Measurements from ENCODE around the gene SYT17.

The SYT17 gene

GRCh38 chr16:19289811-19290485, 121.9 kb downstream of the SYT17 start:
- TF ChIP-seq CTCF (conservative IDR thresholded peaks at IDR 0.05; ENCODE audit: low read depth) = no peak
- no peak overlapping the region for H3K27ac ChIP-seq
- CTCF ChIA-PET = no interaction called here
- no peak for DNase-seq (ENCODE audit: low spot score)
- POLR2A ChIA-PET (ENCODE audit: low non-redundant PET) = no interaction called here

GRCh38 chr16:19290860-19291259, 122.8 kb downstream of the SYT17 start:
- ChIA-PET POLR2A (ENCODE audit: low non-redundant PET) (no interaction called here), CTCF (interaction anchor here (0.6 kb wide), 1 partner anchor 11 kb away, joined by 3 read pairs; no protein-coding TSS in a partner anchor)
- no peak overlapping the region for H3K27ac ChIP-seq
- no peak for DNase-seq (ENCODE audit: low spot score)
- no peak for TF ChIP-seq CTCF (conservative IDR thresholded peaks at IDR 0.05; ENCODE audit: low read depth)

- ChIA-PET CTCF (interaction anchor here (0.6 kb wide), 1 partner anchor 12 kb away, joined by 3 read pairs; no protein-coding TSS in a partner anchor), POLR2A (ENCODE audit: low non-redundant PET) (no interaction called here)
- no peak for TF ChIP-seq CTCF (conservative IDR thresholded peaks at IDR 0.05; ENCODE audit: low read depth)
- no peak overlapping the region for H3K27ac ChIP-seq
- DNase-seq (ENCODE audit: low spot score) = no peak
These were observed 123.4 kb downstream of the SYT17 start for GRCh38 chr16:19291475-19291874.

GRCh38 chr16:19292186-19292585, 124.1 kb downstream of the SYT17 start:
- no peak for DNase-seq (ENCODE audit: low spot score)
- TF ChIP-seq CTCF (conservative IDR thresholded peaks at IDR 0.05; ENCODE audit: low read depth) = no peak
- CTCF ChIA-PET = no interaction called here
- H3K27ac ChIP-seq = no peak overlapping the region
- POLR2A ChIA-PET (ENCODE audit: low non-redundant PET) = no interaction called here

- ChIA-PET POLR2A (ENCODE audit: low non-redundant PET) (no interaction called here), CTCF (no interaction called here)
- no peak overlapping the region for H3K27ac ChIP-seq
- no peak for TF ChIP-seq CTCF (conservative IDR thresholded peaks at IDR 0.05; ENCODE audit: low read depth)
- no peak for DNase-seq (ENCODE audit: low spot score)
These were observed 126.2 kb downstream of the SYT17 start for GRCh38 chr16:19294156-19294649.

- no peak for DNase-seq (ENCODE audit: low spot score)
- no peak overlapping the region for H3K27ac ChIP-seq
- ChIA-PET CTCF (interaction anchor here (0.7 kb wide), 1 partner anchor 12 kb away, joined by 3 read pairs; no protein-coding TSS in a partner anchor), POLR2A (ENCODE audit: low non-redundant PET) (no interaction called here)
- TF ChIP-seq CTCF (conservative IDR thresholded peaks at IDR 0.05; ENCODE audit: low read depth) = no peak
These were observed 127.4 kb downstream of the SYT17 start for GRCh38 chr16:19295393-19295792.
